Coronary artery (tissue), 2 donors: Measurements from ENCODE around the gene PHKA1.

Experiments used
- DNase-seq: peaks from one replicate; pipeline ENCODE4 v3.0.0-alpha.2; 2017; ENCODE audit warnings: low spot score
- H3K27ac ChIP-seq, 2 donors: fragments of 200-600 bp; sonication (generic); one replicate each; pipeline ENCODE4 v1.5.1; 2016 to 2019
- H3K4me3 ChIP-seq: fragments of 200-600 bp; sonication (generic); 2 replicates; pipeline ENCODE4 v1.5.1; 2016; ENCODE audit warnings: mild to moderate bottlenecking, moderate library complexity
- CTCF ChIP-seq: fragments of 200-600 bp; sonication (generic); IDR thresholded peaks from one replicate; pipeline ENCODE4 v1.5.1; 2019; ENCODE audit warnings: antibody characterized with exemption

The PHKA1 gene

GRCh38 chrX:72662020-72662747 lies 51.9 kb downstream of the PHKA1 start:
- no peak for TF ChIP-seq CTCF
- no peak for DNase-seq
- no peak overlapping the region for H3K4me3 ChIP-seq
- no peak overlapping the region for H3K27ac ChIP-seq

- H3K27ac ChIP-seq, result no peak overlapping the region
- TF ChIP-seq CTCF, result no peak
- H3K4me3 ChIP-seq, result no peak overlapping the region
- DNase-seq, result no peak
These were observed 54.4 kb downstream of the PHKA1 start for GRCh38 chrX:72659723-72660122.

GRCh38 chrX:72652082-72652481 lies 62.0 kb downstream of the PHKA1 start:
- Histone ChIP-seq H3K4me3 (no peak overlapping the region), H3K27ac (no peak overlapping the region)
- TF ChIP-seq CTCF, result no peak
- no peak for DNase-seq

- DNase-seq, result no peak
- H3K4me3 ChIP-seq, result no peak overlapping the region
- no peak for TF ChIP-seq CTCF
- no peak overlapping the region for H3K27ac ChIP-seq
These were observed 69.2 kb downstream of the PHKA1 start for GRCh38 chrX:72644946-72645345.

- TF ChIP-seq CTCF, result no peak
These were observed 72.5 kb downstream of the PHKA1 start for GRCh38 chrX:72641611-72642010.

GRCh38 chrX:72635930-72636329 lies 78.2 kb downstream of the PHKA1 start:
- no peak overlapping the region for H3K27ac ChIP-seq
- no peak for TF ChIP-seq CTCF
- H3K4me3 ChIP-seq, result no peak overlapping the region
- DNase-seq, result no peak

More at GRCh38 chrX:72641611-72642010, 72.5 kb downstream of the PHKA1 start:
- Histone ChIP-seq H3K4me3 (no peak overlapping the region), H3K27ac (no peak overlapping the region)
- DNase-seq, result no peak

GRCh38 chrX:72634331-72634730 lies 79.8 kb downstream of the PHKA1 start:
- H3K27ac ChIP-seq, result no peak overlapping the region
- H3K4me3 ChIP-seq, result no peak overlapping the region
- no peak for DNase-seq
- no peak for TF ChIP-seq CTCF
